ENCODE measurements around the gene CKS2.

CKS2 gene

GRCh38 chr9:89350988-89351557, 40.1 kb downstream of the CKS2 start:
- DNase-seq (ENCODE audit: low read depth in 2 of 2) = no peak

GRCh38 chr9:89351584-89352300, 40.7 kb downstream of the CKS2 start:
- no peak for DNase-seq (ENCODE audit: low read depth in 2 of 2)

GRCh38 chr9:89352451-89352850, 41.5 kb downstream of the CKS2 start:
- DNase-seq (ENCODE audit: low read depth in 2 of 2) = no peak

GRCh38 chr9:89352874-89353649, 42.1 kb downstream of the CKS2 start:
- DNase-seq (ENCODE audit: low read depth in 2 of 2) = no peak

- no peak for DNase-seq (ENCODE audit: low read depth in 2 of 2)
These were observed 43.0 kb downstream of the CKS2 start for GRCh38 chr9:89353989-89354388.

- DNase-seq (ENCODE audit: low read depth in 2 of 2) = no peak
These were observed 43.5 kb downstream of the CKS2 start for GRCh38 chr9:89354471-89354870.

GRCh38 chr9:89356782-89357181, 45.8 kb downstream of the CKS2 start:
- DNase-seq (ENCODE audit: low read depth in 2 of 2) = no peak

- no peak for DNase-seq (ENCODE audit: low read depth in 2 of 2)
These were observed 46.6 kb downstream of the CKS2 start for GRCh38 chr9:89357331-89358197.

GRCh38 chr9:89358376-89358916, 47.5 kb downstream of the CKS2 start:
- DNase-seq (ENCODE audit: low read depth in 2 of 2) = no peak

- no peak for DNase-seq (ENCODE audit: low read depth in 2 of 2)
These were observed 48.0 kb downstream of the CKS2 start for GRCh38 chr9:89358985-89359384.

- no peak for DNase-seq (ENCODE audit: low read depth in 2 of 2)
These were observed 48.8 kb downstream of the CKS2 start for GRCh38 chr9:89359751-89360261.

GRCh38 chr9:89360465-89360864, 49.5 kb downstream of the CKS2 start:
- no peak for DNase-seq (ENCODE audit: low read depth in 2 of 2)

GRCh38 chr9:89361031-89361430, 50.0 kb downstream of the CKS2 start:
- no peak for DNase-seq (ENCODE audit: low read depth in 2 of 2)

- DNase-seq (ENCODE audit: low read depth in 2 of 2) = no peak
These were observed 51.0 kb downstream of the CKS2 start for GRCh38 chr9:89361816-89362646.

GRCh38 chr9:89362647-89363310, 51.8 kb downstream of the CKS2 start:
- DNase-seq (ENCODE audit: low read depth in 2 of 2) = no peak

- DNase-seq (ENCODE audit: low read depth in 2 of 2) = no peak
These were observed 52.3 kb downstream of the CKS2 start for GRCh38 chr9:89363311-89363670.

- DNase-seq (ENCODE audit: low read depth in 2 of 2) = no peak
These were observed 53.1 kb downstream of the CKS2 start for GRCh38 chr9:89363921-89364665.

- DNase-seq (ENCODE audit: low read depth in 2 of 2) = no peak
These were observed 53.9 kb downstream of the CKS2 start for GRCh38 chr9:89364666-89365531.
